SK-N-DZ (cell line): ENCODE data around the gene TMPRSS6.

ENCODE experiments used
- DNase-seq: peaks from one replicate; pipeline ENCODE4 v3.0.0-alpha.2; 2015; ENCODE audit warnings: low spot score

TMPRSS6 gene

GRCh38 chr22:37065961-37066360 is 43.6 kb downstream of the TMPRSS6 start:
- no peak for DNase-seq

- no peak for DNase-seq
Observed at GRCh38 chr22:37065180-37065579, 44.3 kb downstream of the TMPRSS6 start.

GRCh38 chr22:37064553-37064952 is 45.0 kb downstream of the TMPRSS6 start:
- no peak for DNase-seq

- DNase-seq: no peak
Observed at GRCh38 chr22:37063431-37064420, 45.8 kb downstream of the TMPRSS6 start.

GRCh38 chr22:37062702-37063381 is 46.7 kb downstream of the TMPRSS6 start:
- no peak for DNase-seq

- no peak for DNase-seq
Observed at GRCh38 chr22:37062376-37062675, 47.2 kb downstream of the TMPRSS6 start.

- DNase-seq: no peak
Observed at GRCh38 chr22:37061611-37062375, 47.7 kb downstream of the TMPRSS6 start.

GRCh38 chr22:37060801-37061610 is 48.5 kb downstream of the TMPRSS6 start:
- no peak for DNase-seq

GRCh38 chr22:37059876-37060449 is 49.5 kb downstream of the TMPRSS6 start:
- DNase-seq: no peak

GRCh38 chr22:37058917-37059701 is 50.4 kb downstream of the TMPRSS6 start:
- no peak for DNase-seq

- DNase-seq: no peak
Observed at GRCh38 chr22:37057796-37058510, 51.6 kb downstream of the TMPRSS6 start.

GRCh38 chr22:37057226-37057625 is 52.3 kb downstream of the TMPRSS6 start:
- no peak for DNase-seq

- DNase-seq: no peak
Observed at GRCh38 chr22:37056246-37056645, 53.3 kb downstream of the TMPRSS6 start.

- DNase-seq: no peak
Observed at GRCh38 chr22:37054600-37055365, 54.7 kb downstream of the TMPRSS6 start.

GRCh38 chr22:37054056-37054395 is 55.5 kb downstream of the TMPRSS6 start:
- DNase-seq: no peak

GRCh38 chr22:37053310-37054055 is 56.0 kb downstream of the TMPRSS6 start:
- DNase-seq: no peak

- DNase-seq: no peak
Observed at GRCh38 chr22:37052386-37053309, 56.9 kb downstream of the TMPRSS6 start.
